ENCODE results near the gene DDX39A.
"Not testable (repeated sequence)": the region's sequence is repeated elsewhere in the genome, so short reads cannot be mapped to it uniquely, and the experiment has no call there.

Gene DDX39A

GRCh38 chr19:14407605-14408484 lies 11.3 kb downstream of the DDX39A start:
- DNase-seq, result no peak

- DNase-seq, result no peak
Measured at GRCh38 chr19:14406645-14407401, 12.3 kb downstream of the DDX39A start.

- DNase-seq, result peak; percentile 74
Measured at GRCh38 chr19:14405758-14406644, 13.1 kb downstream of the DDX39A start.

GRCh38 chr19:14405380-14405757 lies 13.8 kb downstream of the DDX39A start:
- no peak for DNase-seq

- DNase-seq, result no peak
Measured at GRCh38 chr19:14404312-14404711, 14.8 kb downstream of the DDX39A start.

GRCh38 chr19:14403145-14403930 lies 15.8 kb downstream of the DDX39A start:
- DNase-seq, result not testable (repeated sequence)

GRCh38 chr19:14402332-14403144 lies 16.6 kb downstream of the DDX39A start:
- DNase-seq, result no peak

GRCh38 chr19:14401468-14402195 lies 17.5 kb downstream of the DDX39A start:
- no peak for DNase-seq

- no peak for DNase-seq
Measured at GRCh38 chr19:14400951-14401431, 18.1 kb downstream of the DDX39A start.

- not testable (repeated sequence) for DNase-seq
Measured at GRCh38 chr19:14397168-14397567, 22.0 kb downstream of the DDX39A start.

GRCh38 chr19:14396730-14397129 lies 22.4 kb downstream of the DDX39A start:
- not testable (repeated sequence) for DNase-seq

- DNase-seq, result no peak
Measured at GRCh38 chr19:14395710-14396336, 23.3 kb downstream of the DDX39A start.

GRCh38 chr19:14395262-14395661 lies 23.9 kb downstream of the DDX39A start:
- no peak for DNase-seq

- DNase-seq, result no peak
Measured at GRCh38 chr19:14394167-14394566, 25.0 kb downstream of the DDX39A start.

GRCh38 chr19:14393329-14393728 lies 25.8 kb downstream of the DDX39A start:
- no peak for DNase-seq

GRCh38 chr19:14391156-14391821 lies 27.9 kb downstream of the DDX39A start:
- DNase-seq, result no peak

GRCh38 chr19:14390548-14390947 lies 28.6 kb downstream of the DDX39A start:
- no peak for DNase-seq

GRCh38 chr19:14385492-14385891 lies 33.6 kb downstream of the DDX39A start:
- DNase-seq, result no peak

All from NCI-H2171 (cell line).